GM18520 (cell line): ENCODE measurements around the gene PFDN4.

ENCODE experiments used
- ATAC-seq: cut with Tn5 transposase; IDR thresholded peaks from one replicate; pipeline ENCODE4 v1.9.1; 2021; ENCODE audit not compliant: unreplicated experiment

The PFDN4 gene

GRCh38 chr20:54266844-54267243, 59.0 kb downstream of the PFDN4 start:
- ATAC-seq, result no peak

- ATAC-seq, result no peak
Measured at GRCh38 chr20:54267483-54268003, 59.7 kb downstream of the PFDN4 start.

GRCh38 chr20:54268941-54269340, 61.1 kb downstream of the PFDN4 start:
- no peak for ATAC-seq
